GM23338 (cell line): ENCODE measurements around the gene CBR1.

Experiments
- EZH2 ChIP-seq: fragments of 200-600 bp; sonication (generic); IDR thresholded peaks from one replicate; pipeline ENCODE4 v1.8.0; 2017; ENCODE audit warnings: antibody characterized with exemption, mild to moderate bottlenecking, low read depth; ENCODE audit not compliant: unreplicated experiment
- EZH2phosphoT487 ChIP-seq: fragments of 200-600 bp; sonication (generic); IDR thresholded peaks from one replicate; pipeline ENCODE4 v1.8.1; 2018; ENCODE audit warnings: antibody characterized with exemption; ENCODE audit not compliant: unreplicated experiment
- NANOG ChIP-seq: IDR thresholded peaks from 2 replicates; pipeline ENCODE4 v1.6.1; 2016; ENCODE audit warnings: antibody characterized with exemption, borderline replicate concordance
- POLR2AphosphoS5 ChIP-seq: IDR thresholded peaks from 2 replicates; pipeline ENCODE4 v1.6.1; 2016; ENCODE audit warnings: antibody characterized with exemption, low read depth
- ZNF114 ChIP-seq: fragments of 250-450 bp; sonication (Bioruptor Pico); IDR thresholded peaks from 2 replicates; pipeline ENCODE4 v1.5.0; 2020; ENCODE audit warnings: mild to moderate bottlenecking, moderate library complexity
- TF ChIP-seq, protein P1 (sequence below), 2 experiments: fragments of 200-600 bp in 1 of 2; sonication (generic) in 1 of 2; conservative IDR thresholded peaks; 2 replicates each; pipeline versions ENCODE4 v1.5.1 to v1.6.1; 2016 to 2017; ENCODE audit warnings: antibody characterized with exemption in 2 of 2, low read depth in 2 of 2, mild to moderate bottlenecking in 2 of 2, moderate library complexity in 1 of 2

DNA sequence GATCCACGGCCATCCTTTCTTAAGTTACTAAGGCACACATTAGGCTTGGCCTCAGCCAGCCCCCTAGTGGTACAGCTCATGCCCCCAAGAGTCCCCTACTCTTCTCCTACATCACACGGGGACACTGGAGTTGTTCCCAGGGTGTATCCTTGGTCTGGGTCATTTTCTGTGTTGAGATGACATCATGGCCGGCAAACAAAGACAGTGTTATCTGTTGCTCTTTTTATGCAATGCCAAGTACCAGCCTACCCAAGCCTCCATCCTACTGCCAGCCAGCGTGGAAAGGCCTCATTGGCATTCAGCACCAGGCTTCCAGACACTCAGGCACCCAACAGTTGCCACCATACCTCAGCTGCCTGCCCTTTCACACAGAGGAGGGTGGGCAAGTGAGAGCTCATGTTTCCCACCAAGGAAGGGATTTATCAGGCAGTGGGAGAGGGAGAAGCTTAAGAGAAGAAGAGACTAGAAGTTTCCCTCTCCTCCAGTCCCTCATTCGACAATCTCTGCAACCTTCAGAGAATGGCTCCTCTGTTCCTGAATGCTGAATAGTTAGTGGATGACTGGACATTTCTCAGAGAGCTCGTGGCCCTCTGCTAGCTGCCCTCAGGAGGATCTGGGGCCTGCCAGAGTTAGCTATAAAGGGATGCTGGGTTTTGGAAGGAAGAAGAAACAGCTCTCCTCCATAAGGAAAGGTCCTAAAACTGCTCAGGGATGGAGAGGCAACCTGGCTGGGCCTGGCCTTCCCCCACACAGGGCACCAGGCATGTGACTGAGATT lies 17.7 kb downstream of the CBR1 start:
- TF ChIP-seq, protein P1, sequence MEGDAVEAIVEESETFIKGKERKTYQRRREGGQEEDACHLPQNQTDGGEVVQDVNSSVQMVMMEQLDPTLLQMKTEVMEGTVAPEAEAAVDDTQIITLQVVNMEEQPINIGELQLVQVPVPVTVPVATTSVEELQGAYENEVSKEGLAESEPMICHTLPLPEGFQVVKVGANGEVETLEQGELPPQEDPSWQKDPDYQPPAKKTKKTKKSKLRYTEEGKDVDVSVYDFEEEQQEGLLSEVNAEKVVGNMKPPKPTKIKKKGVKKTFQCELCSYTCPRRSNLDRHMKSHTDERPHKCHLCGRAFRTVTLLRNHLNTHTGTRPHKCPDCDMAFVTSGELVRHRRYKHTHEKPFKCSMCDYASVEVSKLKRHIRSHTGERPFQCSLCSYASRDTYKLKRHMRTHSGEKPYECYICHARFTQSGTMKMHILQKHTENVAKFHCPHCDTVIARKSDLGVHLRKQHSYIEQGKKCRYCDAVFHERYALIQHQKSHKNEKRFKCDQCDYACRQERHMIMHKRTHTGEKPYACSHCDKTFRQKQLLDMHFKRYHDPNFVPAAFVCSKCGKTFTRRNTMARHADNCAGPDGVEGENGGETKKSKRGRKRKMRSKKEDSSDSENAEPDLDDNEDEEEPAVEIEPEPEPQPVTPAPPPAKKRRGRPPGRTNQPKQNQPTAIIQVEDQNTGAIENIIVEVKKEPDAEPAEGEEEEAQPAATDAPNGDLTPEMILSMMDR (conservative IDR thresholded peaks at IDR 0.05; ENCODE audit: low read depth in 2 of 2) = peak; percentile 69 to 73
- TF ChIP-seq EZH2 (no peak), EZH2phosphoT487 (no peak), NANOG (no peak), POLR2AphosphoS5 (no peak), ZNF114 (CRISPR knock-in tag) (no peak)
